SK-N-MC (cell line): ENCODE measurements around the gene RHEBL1.

Experiments
- EZH2 ChIP-seq: fragments of 200-600 bp; sonication (generic); IDR thresholded peaks from one replicate; pipeline ENCODE4 v1.6.1; 2017; ENCODE audit warnings: antibody characterized with exemption
- POLR2AphosphoS5 ChIP-seq: IDR thresholded peaks from 2 replicates; pipeline ENCODE4 v1.6.1; 2012; ENCODE audit warnings: mild to moderate bottlenecking, low read depth, low read length, borderline replicate concordance

- TF ChIP-seq EZH2 (no peak), POLR2AphosphoS5 (no peak)
Observed at GRCh38 chr12:49092816-49093406, 23.1 kb upstream of the RHEBL1 start.
